Smooth muscle cell of the brain vasculature (primary cell): Measurements from ENCODE around the gene CTNS.

Experiments
- DNase-seq: peaks from one replicate; pipeline ENCODE4 v3.0.0-alpha.2; 2012; ENCODE audit warnings: low read depth, low spot score

CTNS gene

DNA sequence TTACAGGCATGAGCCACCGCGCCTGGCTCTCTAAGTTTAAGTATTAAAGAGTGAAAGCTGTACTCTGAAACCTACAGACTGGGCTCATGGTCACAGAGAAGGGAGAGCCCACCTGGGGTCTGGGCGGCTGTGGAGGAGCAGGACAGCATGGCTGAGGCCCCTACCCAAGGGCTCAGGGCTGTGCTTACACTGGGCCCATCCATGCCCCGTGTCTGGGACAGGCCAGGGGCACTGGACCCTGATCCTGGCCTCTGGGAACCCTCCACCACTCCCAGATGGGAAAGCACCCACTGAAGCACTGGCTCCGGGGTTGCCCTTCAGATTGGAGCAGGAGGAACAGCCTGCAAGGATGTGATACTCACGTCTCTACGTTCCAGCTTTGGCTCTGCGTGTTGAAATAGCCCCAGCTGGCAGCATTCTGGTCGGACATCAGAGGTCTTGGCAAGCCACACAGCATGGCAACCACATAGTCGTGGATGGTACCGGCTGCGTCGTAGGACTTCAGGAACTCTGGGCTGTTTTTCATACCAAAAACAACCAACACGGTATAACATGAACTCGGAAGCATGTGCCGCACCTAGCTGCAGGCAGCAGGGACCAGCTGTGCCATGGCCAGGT is 13.5 kb upstream of the CTNS start:
- no peak for DNase-seq

DNA sequence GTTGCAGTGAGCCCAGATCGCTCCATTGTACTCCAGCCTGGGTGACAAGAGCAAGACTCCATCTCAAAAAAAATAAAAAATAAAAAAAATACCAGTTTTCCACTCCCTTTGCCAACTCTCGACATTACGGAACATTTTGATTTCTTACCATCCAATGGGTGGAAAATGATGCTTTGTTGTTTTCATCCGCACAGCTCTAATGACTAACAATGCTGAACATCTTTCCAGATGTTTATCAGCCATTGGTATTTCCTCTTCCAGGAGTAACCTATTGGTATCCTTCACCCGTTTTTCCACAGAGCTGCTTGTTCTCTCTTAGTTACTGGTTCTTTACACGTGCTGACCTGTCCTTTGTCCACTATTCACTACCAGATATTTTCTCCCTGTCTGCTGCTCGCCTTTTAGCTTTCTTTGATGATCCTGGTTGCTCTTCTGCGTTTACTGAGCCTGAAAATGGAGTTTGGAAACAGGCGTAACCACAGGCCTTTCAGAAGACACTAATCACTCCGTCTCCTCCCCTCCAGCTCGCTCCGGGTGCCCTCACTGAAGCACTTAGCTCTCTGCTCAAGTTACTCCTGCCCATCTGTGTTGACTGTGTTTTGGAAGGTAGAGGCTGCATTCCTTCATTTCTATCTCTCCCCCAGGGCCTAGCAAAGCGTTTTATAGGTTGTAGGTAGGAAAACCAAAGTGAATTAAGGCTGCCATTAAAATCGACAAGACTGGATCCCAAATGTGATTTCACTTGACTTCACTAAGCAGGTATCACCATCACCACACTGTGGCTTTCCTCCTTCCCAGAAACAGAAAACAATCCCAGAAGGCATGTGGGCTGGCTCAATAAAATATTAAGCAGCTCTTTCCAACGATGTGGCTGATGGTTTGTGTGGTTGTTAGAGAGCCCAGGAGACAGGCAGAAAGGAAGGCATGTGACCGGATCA is 9.5 kb upstream of the CTNS start:
- DNase-seq, result no peak

DNA sequence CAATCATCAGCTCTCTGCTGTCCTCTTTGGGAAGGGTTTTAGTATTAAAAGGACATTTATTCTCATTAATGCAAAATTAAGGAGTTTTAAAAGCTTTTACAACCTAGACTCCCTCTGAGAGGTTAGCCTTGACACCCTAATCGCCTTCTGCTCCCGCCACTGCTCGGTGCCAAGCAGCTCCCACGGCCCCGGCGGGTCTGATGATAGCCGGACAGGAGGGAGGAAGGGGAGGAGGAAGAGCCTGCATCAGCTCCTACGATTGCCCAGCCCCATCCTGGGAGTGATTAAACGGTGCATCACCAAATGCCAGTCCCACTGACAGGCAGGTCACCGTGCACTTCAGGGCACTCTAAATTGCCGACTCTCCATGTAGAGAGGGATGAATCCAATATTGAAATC is 8.8 kb upstream of the CTNS start:
- no peak for DNase-seq

DNA sequence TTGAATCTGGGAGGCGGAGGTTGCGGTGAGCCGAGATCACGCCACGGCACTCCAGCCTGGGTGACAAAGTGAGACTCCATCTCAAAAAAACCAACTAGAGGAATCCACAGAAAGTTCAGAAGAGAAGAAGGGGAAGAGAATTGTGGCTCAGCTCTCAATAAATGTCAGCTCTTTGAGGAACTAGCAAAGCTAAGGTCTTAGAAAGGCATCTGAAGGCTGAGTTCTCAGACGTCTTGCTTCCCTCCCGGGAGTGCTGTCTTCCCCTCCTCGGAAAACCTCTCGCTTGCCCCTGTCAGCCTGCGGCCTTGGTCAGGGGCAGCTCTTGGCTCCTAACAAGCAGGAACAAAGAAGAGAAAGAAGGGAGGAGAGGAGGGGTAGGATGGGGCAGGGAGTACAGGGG is 5.8 kb upstream of the CTNS start:
- no peak for DNase-seq

DNA sequence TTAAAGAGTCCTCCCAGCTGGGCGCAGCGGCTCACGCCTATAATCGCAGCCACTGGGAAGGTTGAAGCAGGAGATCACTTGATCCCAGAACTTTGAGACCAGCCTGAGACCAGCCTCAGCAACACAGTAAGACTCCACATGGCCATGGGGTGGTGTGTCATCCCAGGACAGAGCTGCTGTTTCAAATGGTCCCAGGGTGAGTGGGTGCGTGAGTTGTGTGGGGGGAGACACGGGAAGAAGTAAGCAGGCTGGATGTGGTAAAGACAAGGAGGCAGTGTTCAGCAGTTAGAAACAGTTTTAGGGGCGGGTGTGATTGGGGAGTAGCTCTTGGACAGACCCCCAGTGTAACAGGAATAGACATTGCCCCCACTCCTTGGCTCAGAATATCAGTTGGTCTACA is 4.3 kb upstream of the CTNS start:
- no peak for DNase-seq

DNA sequence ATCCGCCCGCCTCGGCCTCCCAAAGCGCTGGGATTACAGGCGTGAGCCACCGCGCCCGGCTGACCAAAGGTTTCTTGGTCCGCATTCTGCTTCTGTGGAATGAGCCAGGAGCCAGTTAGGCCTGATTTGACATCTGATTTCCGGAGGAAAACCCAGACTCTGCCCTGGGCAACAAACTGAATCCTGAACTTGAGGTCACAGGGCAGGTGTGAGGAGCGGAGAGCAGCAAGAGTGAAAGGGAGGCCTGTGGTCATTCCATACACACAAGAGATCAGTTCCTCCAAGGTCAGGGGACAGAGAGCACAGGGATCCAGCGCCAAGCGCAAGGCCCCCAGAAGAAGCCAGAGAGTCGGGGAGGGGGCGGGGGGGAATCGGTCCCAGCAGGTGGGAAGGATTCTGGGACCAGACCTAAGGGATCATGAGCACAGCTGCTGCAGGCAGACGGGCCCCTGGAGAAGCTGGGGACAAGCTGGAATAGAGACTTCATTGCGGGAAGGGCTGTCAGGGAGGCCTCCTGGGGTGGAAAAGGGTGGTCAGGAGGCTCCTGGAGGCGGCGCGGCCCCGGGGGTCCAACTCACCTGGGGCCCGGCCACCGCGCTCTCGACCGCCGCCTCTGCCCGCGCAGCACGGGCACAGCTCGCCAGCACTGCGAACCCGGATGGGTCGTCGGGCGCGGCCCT is 946 bp upstream of the CTNS start:
- no peak for DNase-seq

DNA sequence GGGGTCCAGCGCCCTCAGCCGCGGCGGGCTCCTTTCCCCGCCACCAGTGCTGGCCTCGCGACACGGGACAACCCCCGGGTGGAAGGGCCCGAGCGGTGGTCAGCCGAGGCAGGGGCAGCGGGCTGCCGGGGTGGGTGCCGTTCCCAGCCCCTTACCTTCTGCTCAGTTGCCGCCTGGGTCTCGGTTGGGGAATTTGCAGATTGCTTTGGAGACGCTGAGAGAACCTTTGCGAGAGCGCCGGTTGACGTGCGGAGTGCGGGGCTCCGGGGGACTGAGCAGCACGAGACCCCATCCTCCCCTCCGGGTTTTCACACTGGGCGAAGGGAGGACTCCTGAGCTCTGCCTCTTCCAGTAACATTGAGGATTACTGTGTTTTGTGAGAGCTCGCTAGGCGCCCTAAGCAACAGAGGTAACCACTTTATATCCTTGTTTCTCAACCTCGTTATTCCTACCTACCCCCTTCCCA is 381 bp downstream of the CTNS start:
- DNase-seq, result no peak

DNA sequence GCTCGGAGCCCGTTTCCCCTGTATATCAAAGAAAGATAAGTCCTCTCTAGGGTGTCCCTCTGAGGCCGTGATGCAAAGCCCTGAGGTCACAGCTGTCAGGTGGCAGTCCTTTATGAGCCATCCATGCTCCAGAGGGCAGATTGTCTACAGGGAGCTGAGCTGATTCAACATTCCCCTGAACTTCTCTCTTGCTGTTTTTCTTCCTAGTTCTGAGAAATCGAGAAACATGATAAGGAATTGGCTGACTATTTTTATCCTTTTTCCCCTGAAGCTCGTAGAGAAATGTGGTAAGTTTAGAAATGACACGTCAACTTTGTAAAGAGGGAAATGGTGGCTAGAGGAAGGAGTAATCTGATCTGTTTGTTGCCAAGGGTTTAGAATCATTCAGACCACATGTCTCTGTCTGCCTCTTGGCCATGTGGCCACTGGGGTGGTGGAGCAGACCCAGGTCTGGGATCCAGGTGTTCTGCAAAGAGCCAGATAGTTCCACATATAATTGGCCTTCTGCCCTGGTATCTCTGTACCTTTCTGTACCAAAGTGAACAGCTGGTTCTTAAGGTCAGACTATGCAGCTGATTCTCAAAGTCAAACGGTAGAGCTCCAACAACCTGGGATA is 3.5 kb downstream of the CTNS start:
- no peak for DNase-seq

DNA sequence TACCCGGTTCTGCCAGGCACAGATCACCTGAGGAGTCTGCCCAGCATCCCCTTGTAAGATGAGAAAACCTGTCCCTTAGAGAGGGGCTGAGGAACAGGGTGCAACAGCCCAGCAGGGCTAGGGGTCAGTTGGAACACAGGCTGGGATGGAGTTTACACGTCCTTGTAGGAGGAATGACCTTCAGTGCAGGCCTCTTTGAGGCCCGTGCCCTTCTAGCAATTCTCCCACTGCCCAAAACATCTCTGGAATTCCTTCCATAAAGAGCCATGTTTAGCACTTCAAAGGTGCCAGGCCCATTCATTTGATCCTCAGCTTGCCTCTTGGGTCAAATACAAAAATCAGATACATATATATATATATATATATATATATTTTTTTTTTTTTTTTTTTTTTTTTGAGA is 4.5 kb downstream of the CTNS start:
- no peak for DNase-seq

DNA sequence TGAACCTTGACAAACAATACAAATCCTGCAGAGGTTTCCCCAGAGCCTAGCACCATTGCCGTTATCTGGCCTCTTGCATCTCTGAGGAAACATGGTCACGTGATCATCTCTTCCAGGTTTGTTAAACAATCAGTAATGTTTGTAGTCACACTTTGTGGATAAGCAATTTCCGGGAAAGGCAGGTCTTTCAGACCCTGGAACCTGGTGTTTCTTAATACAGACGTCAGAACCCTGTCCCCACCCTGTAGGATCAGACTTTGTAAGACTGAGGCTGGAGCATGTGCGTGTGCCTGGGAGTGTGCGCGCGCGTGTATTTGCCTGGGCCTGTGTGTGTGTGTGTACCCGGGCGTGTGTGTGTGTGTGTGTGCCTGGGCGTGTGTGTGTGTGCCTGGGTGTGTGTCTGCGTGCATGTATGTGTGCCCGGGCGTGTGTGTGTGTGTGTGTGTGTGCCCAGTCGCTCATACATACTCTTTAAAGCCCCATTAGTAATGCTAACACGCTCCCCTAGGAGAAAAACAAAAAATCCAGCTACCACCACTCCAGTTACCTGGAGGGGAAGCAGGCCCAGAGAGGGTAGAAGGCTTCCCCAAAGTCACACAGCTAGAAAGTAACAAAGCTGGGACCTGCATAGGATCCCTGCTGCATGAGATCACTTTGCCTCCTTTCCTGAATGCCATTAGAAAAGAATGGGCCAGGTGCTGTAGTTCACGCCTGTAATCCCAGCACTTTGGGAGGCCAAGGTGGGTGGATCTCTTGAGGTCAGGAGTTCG is 5.3 kb downstream of the CTNS start:
- DNase-seq, result no peak

DNA sequence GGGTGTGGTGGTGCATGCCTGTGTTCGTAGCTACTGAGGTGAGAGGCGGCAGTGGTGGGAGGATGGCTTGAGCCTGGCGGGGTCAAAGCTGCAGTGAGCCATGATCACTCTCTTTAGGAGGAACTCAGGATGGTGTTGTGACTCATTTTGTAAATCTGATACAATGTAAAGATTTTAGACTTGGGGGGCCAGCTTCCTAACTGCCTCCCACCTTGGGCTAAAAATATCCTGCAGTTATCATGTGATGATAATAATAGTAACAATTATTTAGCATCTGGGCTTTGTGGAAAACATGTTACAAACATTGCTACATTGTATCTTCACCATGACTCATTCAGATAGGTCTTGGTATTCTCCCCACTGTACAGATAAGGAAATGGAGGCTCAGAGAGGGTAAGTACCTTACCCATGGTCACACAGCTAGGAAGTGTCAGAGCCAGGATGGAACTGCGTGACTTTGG is 7.4 kb downstream of the CTNS start:
- DNase-seq, result no peak

DNA sequence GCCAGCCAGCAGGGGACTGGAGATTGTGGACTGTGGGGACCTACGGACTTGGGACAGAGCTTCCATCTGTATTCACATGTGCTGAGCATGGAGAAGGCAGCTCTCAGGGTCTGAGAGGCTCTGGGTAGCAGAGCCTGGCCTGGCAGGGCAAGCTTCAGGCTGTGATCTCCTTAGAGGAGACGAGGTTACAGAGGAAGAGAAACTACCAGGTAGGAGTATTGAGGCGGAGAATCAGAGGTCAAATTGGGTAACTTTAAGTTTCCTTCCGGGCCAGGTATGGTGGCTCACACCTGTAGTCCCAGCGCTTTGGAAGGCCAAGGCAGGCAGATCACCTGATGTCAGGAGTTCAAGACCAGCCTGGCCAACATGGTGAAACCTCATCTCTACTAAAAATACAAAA is 8.8 kb downstream of the CTNS start:
- no peak for DNase-seq

DNA sequence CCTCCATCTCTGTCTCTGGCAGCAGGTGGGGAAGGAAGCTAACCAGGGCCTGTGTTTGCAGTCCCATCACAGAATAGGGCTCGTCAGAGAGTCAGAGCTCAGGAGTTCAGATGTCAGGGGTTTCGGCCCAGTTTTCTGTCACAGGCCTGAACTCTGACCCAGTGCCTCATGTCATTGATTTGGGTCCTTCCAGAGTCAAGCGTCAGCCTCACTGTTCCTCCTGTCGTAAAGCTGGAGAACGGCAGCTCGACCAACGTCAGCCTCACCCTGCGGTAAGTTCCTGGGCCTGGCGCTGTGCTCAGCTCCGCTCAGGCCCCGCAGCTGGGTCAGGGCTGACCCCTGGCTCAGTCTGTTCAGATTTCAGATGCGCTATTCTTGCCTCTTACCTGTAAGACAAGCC is 10.7 kb downstream of the CTNS start:
- DNase-seq, result no peak

DNA sequence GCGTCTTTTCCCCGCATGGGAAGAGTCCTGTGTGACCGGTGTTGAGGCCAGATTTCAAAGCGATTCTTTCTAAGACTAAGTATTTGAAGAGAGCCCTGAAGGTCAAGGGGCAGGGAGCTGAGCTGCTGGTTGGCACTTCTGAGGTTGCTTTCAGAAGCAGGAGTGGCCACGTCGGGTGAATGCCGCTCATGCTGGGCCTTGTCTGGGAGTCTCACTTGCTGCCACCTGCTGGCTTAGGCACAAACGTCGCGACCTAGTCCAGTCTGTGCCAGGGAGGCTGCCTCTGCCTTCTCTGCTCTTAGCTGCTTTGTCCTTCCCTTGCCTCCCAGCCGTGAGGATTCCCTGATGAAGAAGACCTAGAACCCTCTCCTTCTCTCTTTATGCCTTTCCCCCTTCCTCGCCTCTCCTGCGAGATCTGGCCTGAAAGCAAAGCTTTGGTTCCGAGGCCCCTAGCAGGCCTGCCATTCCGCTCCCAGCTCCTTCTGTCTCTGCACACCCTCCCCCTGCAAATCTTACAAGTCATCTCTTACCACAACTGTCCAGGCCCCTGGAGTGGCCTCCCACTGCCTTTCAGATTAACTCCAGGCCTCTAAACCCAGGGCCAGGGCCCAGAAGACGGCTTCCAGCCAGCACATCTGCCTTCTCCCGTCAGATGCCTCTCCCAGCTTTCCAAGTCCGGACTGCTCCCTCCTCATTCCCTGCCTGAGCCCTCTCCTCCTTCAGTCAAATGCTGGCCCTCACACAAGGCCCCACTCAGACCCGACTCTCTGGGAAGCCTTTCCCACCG is 11.4 kb downstream of the CTNS start:
- no peak for DNase-seq

DNA sequence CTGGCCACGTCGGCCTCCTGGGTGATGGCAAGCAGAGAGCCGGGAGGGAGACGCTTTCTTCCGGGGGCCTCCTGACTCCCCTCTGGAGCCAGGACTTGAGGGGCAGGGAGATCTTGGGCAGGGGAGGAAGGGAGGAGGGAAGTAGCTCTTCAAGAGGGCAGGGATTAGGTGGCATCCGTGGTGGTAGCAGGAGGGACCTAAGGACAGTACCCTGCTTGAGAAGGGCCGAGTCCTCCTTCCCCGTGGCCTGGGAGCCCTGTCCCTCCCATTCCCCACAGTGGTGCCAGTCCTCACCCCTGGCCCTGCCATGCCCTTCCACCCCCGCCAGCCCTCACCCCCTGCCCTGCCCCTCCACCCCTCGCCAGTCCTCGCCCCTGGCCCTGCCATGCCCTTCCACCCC is 19.2 kb downstream of the CTNS start:
- no peak for DNase-seq

DNA sequence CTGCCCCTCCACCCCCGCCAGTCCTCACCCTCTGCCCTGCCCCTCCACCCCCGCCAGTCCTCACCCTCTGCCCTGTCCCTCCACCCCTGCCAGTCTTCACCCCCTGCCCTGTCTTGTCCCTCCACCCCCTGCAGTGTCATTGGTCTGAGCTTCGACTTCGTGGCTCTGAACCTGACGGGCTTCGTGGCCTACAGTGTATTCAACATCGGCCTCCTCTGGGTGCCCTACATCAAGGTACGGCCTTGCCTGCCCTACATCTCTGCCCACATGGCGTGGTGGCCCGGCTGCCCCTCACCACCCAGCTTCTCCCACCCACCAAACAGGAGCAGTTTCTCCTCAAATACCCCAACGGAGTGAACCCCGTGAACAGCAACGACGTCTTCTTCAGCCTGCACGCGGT is 19.8 kb downstream of the CTNS start:
- DNase-seq, result no peak

DNA sequence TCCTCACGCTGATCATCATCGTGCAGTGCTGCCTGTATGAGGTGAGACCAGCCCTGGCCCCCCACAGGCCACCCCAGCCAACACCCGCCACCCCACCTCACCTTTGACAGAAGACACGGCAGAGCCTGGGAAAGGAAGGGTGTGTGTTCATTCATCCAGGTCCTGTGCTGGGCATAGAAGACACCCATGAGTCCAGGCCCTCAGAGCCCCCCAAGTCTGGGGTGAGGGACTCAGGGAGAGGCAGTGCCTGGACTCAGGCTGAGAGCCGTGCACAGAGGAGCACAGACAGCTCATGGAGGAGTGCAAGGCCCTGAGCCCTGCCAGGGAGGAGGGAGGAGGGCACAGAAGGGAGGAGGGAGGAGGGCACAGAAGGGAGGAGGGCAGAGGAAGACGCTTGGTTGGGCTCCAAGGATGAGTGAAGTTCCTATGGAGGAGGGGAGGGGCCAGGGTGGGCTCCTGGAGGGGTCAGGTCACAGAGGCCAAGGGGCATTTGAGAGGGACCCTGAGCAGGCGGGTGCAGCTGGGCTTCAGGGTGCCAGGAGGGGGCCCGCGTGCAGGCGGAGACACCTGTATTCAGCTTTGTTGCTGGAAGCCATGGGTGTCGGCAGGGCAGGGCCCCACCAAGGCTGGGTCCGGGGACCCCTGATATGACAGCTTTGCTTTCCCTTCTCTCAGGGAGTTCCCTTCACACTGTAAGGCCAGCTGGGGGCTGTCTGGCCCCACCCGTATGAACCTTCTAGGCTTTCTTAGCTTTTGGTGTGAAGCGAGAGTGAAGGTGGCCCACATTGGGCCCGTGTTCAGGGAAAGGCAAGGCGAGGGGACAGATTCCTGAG is 20.4 kb downstream of the CTNS start:
- DNase-seq, result no peak

DNA sequence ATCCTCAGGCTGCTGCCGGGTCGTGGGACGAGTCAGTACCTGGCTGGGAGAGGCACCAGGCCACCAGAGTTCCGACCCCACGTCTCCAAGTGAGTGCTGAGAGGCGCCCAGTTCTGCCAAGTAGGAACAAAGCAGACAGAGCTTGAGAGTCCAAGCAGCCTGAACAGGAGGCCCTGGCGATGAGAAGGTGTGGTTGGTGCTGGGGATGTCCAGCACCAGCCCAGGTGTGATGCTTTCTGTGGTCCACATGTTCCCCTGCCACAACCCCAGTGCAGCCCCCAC is 21.0 kb downstream of the CTNS start:
- DNase-seq, result no peak

DNA sequence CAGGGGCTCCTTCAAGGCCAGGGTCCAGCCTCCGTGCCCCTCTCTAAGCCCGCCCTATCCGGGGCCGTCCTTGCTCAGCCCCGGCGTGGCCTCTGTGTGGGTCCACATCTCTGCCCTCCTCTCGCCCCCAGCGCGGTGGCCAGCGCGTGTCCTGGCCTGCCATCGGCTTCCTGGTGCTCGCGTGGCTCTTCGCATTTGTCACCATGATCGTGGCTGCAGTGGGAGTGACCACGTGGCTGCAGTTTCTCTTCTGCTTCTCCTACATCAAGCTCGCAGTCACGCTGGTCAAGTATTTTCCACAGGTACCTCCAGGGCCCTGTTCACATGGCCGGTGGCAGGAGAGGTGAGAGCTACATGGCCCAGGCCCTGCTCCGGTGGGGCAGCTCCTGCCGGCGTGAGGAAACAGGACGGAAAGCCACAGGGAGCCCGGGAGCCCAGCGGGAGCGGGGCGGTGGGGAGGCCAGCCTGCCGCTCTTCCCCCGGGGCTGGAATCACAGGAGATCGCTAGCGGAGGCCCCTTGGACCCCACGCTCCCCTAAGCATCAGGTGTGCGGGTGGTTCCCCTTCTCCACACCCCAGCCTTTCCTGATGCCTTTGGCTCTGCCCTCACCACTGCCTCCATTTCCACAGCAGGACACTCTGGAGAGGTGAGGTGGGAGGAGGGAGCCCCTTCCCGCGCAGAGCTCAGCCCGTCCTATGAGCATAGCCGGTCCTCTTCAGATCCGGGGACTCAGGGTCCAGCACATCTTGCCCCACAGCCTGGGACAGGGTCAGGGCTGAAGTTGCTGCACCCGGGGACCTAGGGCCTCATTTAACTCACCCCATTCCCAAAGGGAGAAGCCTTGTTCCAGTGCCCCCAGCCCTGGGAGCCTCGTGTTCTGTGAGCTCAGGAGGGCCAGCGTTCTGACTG is 21.6 kb downstream of the CTNS start:
- no peak for DNase-seq
